HL-60/S4 (cell line): ENCODE data around the gene PIP5K1B.

Experiments used
- in situ Hi-C: fragments of 300-500 bp; cut with MboI; formaldehyde crosslinking; loops from 2 replicates; pipeline ENCODE4 v1.14.3; 2022; ENCODE audit warnings: low sequenced_read_pairs

PIP5K1B gene, protein sequence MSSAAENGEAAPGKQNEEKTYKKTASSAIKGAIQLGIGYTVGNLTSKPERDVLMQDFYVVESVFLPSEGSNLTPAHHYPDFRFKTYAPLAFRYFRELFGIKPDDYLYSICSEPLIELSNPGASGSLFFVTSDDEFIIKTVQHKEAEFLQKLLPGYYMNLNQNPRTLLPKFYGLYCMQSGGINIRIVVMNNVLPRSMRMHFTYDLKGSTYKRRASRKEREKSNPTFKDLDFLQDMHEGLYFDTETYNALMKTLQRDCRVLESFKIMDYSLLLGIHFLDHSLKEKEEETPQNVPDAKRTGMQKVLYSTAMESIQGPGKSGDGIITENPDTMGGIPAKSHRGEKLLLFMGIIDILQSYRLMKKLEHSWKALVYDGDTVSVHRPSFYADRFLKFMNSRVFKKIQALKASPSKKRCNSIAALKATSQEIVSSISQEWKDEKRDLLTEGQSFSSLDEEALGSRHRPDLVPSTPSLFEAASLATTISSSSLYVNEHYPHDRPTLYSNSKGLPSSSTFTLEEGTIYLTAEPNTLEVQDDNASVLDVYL

DNA sequence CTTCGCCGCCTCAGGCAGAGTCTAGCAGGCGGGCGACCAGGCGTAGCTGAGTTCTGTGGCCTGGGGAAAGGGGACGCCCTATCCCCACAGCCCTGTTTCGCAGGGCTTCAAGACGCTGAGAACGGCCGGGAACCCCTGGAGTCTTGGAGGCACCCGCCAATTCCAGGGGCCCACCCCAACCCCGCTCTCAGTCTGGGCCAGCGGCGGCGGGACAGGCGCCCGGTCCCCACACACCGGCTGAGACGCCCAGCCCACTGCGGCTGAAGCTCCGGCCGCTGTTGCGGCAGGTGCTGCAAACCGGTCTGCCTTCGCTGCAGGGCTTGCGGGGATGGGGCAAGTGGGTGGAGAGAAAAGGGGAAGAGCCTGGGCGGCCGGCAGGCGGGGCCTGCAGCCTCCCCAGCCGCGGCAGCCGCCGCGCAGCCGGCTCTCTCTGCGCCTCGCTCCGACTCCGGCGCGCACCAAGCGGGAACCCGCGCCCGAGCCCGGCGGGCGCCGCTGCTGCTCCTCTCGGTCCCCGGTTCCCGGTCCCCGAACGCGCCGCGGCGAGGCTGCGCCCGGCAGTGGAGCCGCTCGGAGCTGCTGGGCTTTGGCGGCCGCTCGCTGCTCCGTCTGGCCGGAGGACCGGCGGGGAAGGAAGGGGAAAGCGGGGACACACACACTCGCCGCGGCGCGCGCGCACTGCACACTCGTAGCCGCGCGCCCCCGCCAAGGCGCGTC, at the start of gene PIP5K1B:
Gene PIP5K1B, plus strand, starts transcription at position 427 of the 717 bp plus-strand sequence. CDS start 117,375 bp downstream, outside the sequence.
- in situ Hi-C loops = loop anchor here (25.0 kb wide), 1 partner anchor 307 kb away; the partner anchor contains the start of gene PRKACG

DNA sequence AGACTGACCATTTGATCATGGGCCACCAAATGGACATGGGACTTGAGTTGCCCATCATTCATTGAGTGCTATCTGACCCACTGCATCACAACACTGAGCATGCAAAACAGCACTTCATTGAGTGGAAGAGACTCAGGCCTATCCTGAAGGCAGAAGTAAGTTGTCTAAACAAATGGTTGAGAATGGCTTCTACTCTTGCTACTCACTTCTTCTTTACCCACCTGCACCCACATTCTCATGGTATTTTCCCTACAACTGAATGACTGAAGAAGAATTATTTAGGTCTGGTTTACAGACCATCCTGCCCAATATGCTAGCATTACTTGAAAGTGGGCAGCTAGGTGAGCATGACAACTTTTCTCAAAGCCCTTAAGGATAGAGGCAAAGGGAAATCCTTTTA, 41.0 kb upstream of the PIP5K1B start:
- in situ Hi-C loops = no loop called here

DNA sequence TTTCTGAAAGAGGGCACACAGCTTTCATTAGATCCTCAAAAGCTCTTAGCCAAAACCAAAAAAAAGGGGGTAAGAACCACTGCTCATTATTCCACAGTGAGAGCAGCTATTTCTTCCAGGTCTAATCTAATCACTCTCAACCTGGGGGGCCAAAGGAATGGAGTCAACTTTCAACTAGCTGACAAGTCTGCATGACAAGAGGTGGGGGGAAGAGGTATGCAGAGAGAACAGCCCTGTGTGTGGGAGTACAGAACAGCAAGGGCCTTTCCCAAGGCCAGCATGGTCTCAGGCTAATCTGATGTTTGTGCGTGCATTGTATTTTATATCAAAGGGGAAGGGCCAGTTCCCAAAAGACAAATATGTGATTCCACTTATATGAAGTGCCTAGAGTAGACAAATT, 36.9 kb upstream of the PIP5K1B start:
- in situ Hi-C loops = no loop called here

DNA sequence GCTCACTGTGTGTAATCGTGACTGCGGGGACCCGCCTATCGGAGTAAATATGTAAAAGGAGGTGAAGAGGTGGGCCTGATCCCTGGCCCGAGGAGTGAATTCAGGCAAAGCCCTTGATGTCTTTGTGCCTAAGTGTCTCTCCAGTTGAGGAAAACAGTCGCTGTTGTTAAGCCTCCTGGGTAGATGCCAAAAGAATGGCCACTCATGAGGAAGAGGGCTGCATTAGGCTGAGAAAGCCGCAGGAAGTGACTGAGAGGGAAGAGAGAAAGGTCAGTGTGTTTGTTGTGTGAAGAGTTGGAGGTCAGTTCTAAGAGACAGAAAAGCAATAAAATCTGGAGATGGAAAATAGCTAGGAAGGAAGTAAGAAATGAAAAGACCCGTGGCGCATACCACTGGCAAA, 35.8 kb upstream of the PIP5K1B start:
- in situ Hi-C loops = no loop called here

DNA sequence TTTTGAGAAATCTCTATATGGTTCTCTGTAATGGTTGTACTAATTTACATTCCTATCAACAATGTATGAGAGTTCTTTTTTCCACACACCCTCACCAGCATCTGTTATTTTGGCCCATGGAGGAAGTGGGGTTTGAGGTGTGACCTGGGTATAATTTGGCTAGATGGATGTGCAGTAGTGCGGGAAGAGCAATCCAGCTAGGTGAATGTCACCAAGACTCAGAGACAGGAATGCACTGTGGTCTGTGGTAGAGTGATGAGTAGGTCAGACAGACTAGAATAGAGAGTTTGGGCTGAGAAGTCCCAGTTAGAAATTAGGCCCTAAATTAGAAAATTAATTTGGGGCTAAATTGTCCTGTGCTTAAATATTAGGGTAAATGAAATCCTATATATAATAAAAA, 32.8 kb upstream of the PIP5K1B start:
- in situ Hi-C loops = no loop called here

DNA sequence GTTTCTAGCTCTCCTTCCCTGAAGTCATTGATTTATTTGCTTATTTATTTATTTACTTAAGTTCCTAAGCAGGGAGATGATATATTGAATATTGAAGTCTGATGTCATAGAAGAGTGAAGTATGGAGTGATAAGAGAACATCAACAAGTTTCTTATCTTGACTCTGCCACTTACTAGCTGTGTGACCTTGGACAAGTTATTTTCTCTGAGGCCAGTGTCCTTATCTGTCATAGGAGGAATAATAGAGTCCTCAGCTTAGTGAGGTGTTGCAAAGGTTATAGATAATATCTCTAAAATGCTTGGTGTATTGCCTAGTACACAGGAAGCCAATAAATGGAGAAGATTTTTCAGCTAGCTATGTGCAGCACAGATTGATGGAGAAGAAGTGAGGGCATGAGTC, 32.4 kb upstream of the PIP5K1B start:
- in situ Hi-C loops = no loop called here

DNA sequence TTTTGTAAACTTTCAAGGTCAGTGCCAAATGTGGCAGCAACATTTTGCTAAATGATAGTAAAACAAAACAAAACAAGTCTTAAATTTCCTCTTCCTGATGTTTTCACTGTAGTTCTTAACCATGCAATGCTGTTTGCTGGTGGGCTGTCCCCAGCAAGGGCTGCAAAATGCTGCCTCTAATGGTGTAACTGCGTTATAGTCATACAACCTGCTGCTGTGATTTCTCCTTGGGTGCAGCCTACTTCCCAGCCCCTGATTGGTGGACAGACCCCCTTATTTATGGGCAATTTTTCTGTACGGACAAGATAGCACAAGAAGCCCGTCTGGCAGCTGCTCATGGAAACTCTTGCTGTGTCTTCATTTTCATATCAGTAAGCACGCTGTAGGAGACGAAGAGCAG, 26.6 kb upstream of the PIP5K1B start:
- in situ Hi-C loops = loop anchor here (25.0 kb wide), 1 partner anchor 166 kb away; no protein-coding TSS in a partner anchor

DNA sequence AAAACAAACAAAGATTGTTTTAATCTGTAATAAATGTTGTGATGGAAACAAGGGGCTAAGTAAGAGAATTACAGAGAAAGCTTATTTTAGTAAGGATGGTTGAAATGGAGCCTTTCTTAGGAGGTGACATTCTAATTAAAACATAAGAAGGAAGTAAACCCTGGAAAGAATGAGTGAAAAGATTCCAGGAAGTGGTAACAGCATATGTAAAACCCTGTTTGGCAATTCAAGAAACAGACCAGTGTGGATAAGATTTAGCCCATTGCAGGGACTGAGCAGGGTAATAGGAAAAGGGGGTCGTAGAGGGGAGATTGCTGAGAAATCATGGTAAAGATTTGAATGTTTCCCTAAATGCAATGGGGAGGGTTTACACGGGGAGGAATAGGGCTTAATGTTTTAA, 21.6 kb upstream of the PIP5K1B start:
- in situ Hi-C loops = loop anchor here (25.0 kb wide), 1 partner anchor 171 kb away; no protein-coding TSS in a partner anchor

DNA sequence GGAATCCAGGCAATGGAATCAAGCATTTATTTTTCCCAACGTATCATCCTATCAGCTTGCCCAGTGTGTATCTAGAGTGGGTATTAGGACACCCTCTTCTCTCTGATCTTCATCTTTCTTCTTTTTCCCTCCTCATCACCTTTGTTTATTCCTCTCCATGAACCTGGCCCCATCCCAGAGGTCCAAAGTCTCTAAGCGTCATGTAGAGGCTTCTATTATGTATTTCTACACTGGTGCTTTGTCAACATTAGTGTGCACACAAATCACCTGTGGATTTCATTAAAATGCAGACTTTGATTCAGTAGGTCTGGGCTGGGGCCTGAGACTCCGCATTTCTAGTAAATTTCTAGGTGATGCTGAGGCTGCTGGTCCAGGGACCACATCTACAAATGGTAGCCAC, 19.8 kb upstream of the PIP5K1B start:
- in situ Hi-C loops = loop anchor here (25.0 kb wide), 1 partner anchor 173 kb away; no protein-coding TSS in a partner anchor

DNA sequence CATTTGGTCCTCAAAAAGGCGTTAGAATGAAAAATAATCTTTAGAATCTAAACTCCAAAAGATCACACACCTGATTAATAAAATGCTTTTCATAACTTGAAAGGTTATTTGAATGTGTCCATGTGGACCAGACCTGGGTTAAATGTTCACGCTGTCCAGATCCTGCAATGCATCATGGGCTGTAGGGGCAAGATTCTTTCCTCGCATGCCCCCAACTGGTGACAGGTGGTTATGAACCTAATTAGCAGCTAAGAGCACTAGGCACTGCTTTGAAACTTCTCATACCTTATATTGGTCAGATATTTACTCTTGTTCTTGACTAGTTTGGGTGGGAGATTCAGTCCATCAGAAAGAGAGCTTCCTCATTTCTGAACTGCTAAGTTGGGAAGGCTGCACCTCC, 19.3 kb upstream of the PIP5K1B start:
- in situ Hi-C loops = loop anchor here (25.0 kb wide), 1 partner anchor 173 kb away; no protein-coding TSS in a partner anchor

DNA sequence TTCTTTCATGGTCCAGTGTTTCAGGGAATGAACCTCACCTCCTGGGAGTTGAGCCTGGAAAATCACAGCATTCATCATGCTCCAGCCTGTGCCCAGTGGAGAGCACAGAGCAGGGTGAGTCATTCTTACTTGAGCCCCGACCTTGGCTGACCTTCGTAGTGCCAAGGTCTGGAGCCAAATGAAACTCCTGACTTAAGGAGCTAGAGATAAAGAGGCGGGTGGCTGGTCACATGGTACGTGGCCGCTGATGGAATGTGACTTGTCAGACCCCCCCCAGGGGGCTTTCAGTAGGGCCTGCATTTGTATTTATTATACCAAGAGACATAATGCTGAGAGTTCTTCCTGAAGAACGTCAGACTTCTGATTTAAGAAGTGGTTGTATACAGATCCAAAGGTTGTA, 15.0 kb upstream of the PIP5K1B start:
- in situ Hi-C loops = loop anchor here (25.0 kb wide), 1 partner anchor 178 kb away; no protein-coding TSS in a partner anchor

DNA sequence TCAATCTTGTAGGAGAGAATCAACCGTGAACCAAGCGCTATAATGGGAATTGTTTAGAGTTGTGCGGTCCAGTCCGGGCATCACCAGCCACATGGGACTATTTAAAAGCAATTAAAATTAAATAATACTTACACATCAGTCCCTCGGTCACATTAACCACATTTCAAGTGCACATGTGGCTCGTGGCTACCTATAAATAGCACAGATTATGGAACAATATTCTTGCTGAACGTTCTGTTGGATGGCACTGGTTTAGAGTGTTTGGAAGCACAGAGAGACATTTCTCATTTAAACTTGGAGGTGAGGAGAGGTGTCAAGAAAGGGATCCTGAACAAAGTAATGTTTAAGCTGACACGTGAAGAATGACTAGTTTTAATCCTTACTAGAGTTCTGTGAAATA, 12.5 kb upstream of the PIP5K1B start:
- in situ Hi-C loops = loop anchor here (25.0 kb wide), 1 partner anchor 180 kb away; no protein-coding TSS in a partner anchor

DNA sequence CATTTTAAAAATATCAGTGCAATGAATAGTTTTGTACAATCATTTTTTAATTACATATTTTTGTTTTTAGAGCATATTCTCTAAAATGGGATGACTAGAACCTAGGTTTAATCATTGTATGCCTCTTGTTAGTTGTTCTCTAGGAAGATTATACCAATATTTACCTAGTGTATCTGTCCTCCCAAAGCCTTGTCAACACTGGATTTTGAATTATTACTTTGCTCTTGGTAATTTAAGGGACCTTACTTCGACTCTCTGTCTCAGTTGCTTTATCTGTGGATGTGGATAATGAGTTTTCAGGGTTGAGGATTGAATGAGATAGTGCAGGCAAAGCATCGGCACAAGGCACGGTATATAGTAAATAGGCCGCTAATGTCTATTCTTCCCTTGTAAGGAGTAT, 10.9 kb upstream of the PIP5K1B start:
- in situ Hi-C loops = loop anchor here (25.0 kb wide), 1 partner anchor 182 kb away; no protein-coding TSS in a partner anchor

DNA sequence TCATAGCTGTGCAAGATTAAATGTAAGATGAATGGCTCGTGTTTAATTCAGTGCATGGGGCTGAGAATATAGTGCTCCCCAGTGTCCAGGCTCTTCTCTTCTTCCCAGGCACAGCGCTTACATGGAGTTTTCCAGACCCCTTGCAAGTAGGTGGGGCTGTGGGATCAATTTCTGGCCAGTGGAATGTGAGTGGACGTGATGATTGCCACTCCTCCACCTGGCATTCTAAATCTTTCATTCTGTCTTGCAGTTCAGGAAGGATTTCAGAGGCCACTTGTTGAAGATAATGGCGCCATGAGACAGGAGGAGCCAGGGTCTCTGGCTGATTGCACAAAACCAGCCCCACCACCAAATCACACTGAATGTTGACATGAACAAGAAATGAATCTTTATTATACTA, 7.2 kb upstream of the PIP5K1B start:
- in situ Hi-C loops = loop anchor here (25.0 kb wide), 1 partner anchor 186 kb away; no protein-coding TSS in a partner anchor

DNA sequence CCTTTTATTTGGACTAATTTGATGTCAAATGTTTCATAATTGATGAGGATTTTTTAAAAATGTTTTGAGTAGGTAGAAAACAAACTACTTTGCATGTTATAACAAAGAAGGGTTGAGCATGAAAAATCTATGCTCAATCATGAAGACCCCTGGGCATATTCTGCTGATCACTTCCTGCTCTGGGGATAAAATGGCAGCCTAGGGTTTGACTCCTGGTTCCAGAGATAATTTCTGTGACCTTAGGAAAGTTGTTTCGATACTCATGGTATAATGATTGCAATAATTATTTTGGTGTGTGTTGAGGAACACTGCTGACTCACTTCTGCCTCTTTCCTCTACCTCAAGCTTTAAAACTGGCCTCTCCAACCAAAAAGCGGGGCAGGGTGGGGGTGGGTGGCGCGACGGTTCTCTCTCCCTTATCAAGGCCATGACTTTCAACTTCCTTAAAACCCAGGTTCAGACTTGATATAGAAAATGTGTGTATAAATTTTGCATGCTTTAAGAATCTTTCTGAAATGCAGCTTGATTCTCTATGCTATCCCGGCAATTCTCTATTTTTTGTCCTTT, 6.0 kb upstream of the PIP5K1B start:
- in situ Hi-C loops = loop anchor here (25.0 kb wide), 1 partner anchor 187 kb away; no protein-coding TSS in a partner anchor

DNA sequence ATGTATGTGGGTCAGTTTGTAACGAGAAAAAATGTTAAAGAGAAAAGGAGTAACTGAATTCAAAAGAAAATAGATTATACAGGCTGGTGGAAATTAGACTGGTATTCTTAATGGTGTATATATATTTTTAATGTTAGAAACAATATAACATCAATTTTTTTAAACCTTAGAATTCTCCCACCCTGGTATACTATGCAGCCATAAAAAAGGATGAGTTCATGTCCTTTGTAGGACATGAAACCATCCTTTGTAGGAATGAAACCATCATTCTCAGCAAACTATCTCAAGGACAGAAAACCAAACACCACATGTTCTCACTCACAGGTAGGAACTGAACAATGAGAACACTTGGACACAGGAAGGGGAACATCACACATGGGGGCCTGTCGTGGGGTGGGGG, 5.4 kb upstream of the PIP5K1B start:
- in situ Hi-C loops = loop anchor here (25.0 kb wide), 2 partner anchors 187 to 313 kb away; partner anchors contain the start of gene PRKACG

DNA sequence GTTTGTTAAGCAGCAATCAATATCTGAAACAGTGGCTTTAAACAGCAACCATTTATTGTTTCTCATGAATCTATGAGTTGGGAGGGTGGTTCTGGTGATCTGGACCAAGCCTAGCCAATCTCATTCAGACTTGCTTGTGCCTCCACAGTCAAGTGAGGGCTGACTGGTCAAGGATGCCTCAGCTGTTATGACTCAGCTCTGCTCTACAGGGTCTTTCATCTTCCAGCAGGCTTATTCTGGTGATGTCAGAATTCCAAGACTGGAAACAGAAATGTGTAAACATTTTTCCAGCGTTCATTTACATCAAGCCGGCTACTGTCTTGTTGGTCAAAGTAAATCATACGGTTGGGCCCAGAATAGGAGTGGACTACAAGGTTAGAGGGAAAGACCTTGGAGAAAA, 2.5 kb upstream of the PIP5K1B start:
- in situ Hi-C loops = loop anchor here (25.0 kb wide), 1 partner anchor 310 kb away; the partner anchor contains the start of gene PRKACG

DNA sequence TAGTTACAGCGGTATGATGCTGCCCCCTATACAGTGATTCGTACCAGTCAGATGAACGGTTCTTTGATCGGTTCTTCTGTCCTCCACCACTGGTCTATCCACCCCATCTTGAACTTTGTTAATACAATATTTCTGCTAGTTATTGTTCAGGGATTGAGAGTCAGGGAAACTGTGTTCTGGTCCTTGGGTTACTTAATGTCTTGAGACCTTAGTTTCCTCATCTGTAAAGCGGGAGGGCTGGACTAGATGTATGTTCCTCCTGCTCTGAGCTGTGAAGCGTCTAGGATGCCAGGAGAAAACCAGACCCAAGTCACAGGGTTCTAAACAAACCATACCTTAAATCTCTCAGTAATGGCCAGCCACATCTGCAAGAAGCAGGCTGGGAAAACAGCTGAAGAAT, 1.4 kb upstream of the PIP5K1B start:
- in situ Hi-C loops = loop anchor here (25.0 kb wide), 1 partner anchor 309 kb away; the partner anchor contains the start of gene PRKACG

DNA sequence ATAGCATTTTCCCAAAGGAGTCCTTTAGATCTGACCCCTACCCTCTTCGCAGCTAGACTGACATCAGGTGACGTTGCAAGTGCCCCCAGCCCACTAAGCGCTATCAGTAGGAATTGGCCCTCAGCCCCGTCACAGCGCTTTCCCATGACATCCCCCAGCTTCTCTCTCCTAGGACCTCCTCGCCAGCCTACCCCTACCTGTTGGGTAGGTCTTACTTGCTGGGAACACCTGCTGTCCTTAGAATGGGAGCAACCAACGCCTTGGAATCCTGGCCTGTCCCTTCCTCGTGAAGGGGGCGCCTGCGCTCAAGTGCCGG, 584 bp upstream of the PIP5K1B start:
- in situ Hi-C loops = loop anchor here (25.0 kb wide), 1 partner anchor 308 kb away; the partner anchor contains the start of gene PRKACG

DNA sequence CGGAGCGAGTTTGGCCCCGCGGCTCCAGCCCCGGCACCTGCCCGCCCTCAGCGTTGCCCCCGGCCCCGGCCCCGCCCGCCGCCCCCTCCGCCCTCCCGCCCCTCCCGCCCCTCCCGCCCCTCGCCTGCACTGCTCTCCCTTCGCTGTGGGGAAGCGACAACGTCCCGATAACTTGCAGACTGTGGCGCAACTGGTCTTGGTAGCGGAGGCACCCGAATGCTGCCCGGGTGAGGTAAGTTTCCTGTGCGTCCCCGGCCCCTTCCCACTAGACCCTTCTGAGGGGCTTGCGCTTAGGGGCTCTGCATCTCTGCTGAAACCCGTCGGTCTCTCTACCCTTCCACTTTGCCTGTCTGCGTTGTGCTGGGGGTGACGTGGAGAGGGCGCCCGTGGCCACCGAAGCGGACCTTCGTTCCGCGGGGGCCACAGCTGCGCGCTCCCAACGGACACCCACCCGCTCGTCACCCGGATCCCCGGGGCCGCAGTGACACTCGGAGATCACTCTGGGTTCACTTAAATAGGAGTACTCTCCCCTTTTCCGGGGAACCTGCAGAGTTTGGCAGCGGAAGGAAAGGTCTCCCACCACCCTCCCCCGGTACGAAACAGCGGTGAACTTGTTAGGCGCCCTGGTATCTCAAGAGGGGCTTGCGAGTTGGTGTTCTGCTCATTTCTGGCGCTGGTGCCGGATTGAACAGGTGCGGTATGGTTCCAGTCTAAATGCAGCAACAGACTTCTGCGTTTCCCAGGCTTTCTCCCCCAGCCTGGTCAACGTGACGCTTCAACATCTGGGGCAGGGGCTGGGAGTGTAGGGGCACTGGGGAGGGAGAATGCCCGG, 707 bp downstream of the PIP5K1B start:
- in situ Hi-C loops = loop anchor here (25.0 kb wide), 1 partner anchor 307 kb away; the partner anchor contains the start of gene PRKACG
